ENCODE data around the gene CIC.
"Not testable (repeated sequence)": the region's sequence is repeated elsewhere in the genome, so short reads cannot be mapped to it uniquely, and the experiment has no call there.

CIC gene

GRCh38 chr19:42335971-42336370 lies 66.9 kb downstream of the CIC start:
- no peak for DNase-seq

DNA sequence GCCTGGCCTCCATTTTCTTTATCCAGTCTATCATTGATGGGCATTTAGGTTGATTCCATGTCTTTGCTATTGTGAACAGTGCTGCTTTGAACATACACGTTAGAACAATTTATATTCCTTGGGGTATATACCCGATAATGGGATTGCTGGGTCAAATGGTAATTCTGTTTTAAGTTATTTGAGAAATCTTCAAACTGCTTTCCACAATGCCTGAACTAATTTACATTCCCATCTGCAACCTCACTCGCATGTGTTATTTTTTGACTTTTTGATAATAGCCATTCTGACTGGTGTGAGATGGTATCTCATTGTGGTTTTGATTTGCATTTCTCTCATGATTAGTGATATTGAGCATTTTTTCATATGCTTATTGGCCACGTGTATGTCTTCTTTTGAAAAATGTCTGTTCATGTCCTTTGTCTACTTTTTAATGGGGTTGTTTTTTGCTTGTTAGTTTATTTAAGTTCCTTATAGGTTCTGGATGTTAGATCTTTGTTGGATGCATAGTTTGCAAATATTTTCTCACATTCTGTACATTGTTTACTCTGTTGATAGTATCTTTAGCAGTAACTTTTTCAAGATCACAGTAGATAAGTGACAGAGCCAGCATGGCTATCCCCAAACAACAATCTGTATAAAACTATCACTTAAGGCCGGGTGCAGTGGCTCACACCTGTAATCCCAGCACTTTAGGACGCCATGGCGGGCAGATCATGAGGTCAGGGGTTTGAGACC lies 70.2 kb downstream of the CIC start:
- not testable (repeated sequence) for DNase-seq

DNA sequence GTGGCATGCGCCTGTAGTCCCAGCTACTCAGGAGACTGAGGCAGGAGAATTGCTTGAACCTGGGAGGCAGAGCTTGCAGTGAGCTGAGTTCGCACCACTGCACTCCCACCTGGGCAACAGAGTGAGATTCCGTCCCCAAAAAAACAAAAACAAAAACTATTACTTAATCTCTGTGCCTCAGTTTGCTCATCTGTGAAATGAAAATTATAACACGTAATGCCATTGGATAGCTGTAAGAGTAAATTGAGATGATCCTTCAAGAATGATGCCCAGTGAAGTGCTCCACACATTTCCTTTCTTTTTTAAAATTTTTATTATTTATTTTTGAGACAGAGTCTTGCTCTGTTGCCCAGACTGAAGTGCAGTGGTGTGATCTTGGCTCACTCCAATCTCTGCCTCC lies 70.9 kb downstream of the CIC start:
- DNase-seq, result not testable (repeated sequence)

GRCh38 chr19:42343344-42344110 lies 74.5 kb downstream of the CIC start:
- DNase-seq, result no peak

DNA sequence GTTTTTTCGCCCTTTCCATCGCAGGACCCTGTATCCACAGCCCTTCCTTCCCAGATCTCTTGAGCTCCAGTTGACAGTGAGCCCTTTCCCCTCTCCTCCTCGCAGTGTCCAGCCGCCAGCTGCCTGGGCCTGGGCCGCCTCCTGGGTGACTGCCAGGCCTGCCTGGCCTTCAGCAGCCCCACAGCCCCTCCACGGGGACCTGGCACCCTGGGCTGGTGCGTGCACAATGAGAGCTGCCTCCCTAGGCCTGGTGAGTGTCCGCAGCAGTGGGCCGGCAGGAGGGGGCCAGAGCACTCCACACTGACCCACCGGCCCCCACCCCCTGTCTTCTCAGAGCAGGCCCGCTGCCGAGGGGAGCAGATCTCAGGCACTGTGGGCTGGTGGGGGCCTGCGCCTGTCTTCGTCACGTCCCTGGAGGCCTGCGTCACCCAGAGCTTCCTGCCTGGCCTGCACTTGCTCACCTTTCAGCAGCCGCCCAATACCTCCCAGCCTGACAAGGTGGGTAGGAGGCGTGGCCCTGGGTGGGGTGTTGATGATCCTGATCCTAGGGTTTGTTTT lies 75.4 kb downstream of the CIC start:
- DNase-seq, result no peak

Measured in stimulated activated CD4-positive, alpha-beta T cell treated with anti-CD3 and anti-CD28 coated beads, Interleukin-2, amount 100 ng/mL, for 48 hours (primary cell).